Vagina (tissue), 2 donors: ENCODE results near the gene HEBP2.

Experiments
- POLR2A ChIP-seq, 2 donors: fragments of 450-650 bp; IDR thresholded peaks; one replicate each; pipeline ENCODE4 v1.6.1; 2017; ENCODE audit warnings: antibody characterized with exemption in 2 of 2, mild to moderate bottlenecking in 2 of 2, moderate library complexity in 2 of 2
- POLR2AphosphoS5 ChIP-seq, 2 donors: sonication (generic); formaldehyde crosslinking; IDR thresholded peaks; one replicate each; pipeline ENCODE4 v1.9.0; 2017; ENCODE audit warnings: antibody characterized with exemption in 2 of 2, mild to moderate bottlenecking in 2 of 2, low read depth in 1 of 2; ENCODE audit not compliant: insufficient read depth in 1 of 2
- TF ChIP-seq, protein P1 (sequence below), 3 experiments: fragments of 450-650 bp in 2 of 3; fragments of 200-600 bp in 1 of 3; sonication (generic) in 1 of 3; IDR thresholded peaks; one replicate each; pipeline ENCODE4 v1.5.1; 2017 to 2019; ENCODE audit warnings: antibody characterized with exemption in 3 of 3, mild to moderate bottlenecking in 2 of 3, moderate library complexity in 2 of 3

DNA sequence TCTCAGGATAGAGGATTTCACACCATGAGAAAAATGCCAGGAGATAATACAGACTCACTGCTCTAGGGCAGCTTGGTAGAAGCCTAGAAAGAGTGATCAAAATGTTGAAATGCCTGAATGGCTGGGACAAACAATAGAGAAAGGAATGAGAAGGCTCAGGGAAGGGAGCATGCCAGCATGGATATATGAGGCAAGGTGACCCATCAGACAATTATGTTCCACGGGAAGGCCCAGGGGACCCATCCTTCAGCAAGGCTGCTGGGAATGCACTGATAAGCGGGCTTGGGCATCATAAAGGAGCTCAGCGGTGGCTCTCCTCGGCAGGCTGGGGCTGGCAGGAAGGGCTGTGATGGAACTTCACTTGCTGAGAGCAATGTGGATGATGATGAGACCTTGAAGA lies 12.2 kb downstream of the HEBP2 start:
- TF ChIP-seq, protein P1, sequence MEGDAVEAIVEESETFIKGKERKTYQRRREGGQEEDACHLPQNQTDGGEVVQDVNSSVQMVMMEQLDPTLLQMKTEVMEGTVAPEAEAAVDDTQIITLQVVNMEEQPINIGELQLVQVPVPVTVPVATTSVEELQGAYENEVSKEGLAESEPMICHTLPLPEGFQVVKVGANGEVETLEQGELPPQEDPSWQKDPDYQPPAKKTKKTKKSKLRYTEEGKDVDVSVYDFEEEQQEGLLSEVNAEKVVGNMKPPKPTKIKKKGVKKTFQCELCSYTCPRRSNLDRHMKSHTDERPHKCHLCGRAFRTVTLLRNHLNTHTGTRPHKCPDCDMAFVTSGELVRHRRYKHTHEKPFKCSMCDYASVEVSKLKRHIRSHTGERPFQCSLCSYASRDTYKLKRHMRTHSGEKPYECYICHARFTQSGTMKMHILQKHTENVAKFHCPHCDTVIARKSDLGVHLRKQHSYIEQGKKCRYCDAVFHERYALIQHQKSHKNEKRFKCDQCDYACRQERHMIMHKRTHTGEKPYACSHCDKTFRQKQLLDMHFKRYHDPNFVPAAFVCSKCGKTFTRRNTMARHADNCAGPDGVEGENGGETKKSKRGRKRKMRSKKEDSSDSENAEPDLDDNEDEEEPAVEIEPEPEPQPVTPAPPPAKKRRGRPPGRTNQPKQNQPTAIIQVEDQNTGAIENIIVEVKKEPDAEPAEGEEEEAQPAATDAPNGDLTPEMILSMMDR (IDR thresholded peaks at IDR 0.05): no peak
- no peak for TF ChIP-seq POLR2AphosphoS5 (IDR thresholded peaks at IDR 0.05; ENCODE audit: insufficient read depth in 1 of 2, low read depth in 1 of 2)
- no peak for TF ChIP-seq POLR2A (IDR thresholded peaks at IDR 0.05)
